ENCODE results near the gene MAD1L1.
A peak's percentile ranks its signal among the peaks of the same experiment; 100 is the strongest.

MAD1L1 gene

GRCh38 chr7:2217206-2217605, 15.5 kb downstream of the MAD1L1 start:
- no peak for DNase-seq

- no peak for DNase-seq
Observed at GRCh38 chr7:2215851-2216250, 16.9 kb downstream of the MAD1L1 start.

DNA sequence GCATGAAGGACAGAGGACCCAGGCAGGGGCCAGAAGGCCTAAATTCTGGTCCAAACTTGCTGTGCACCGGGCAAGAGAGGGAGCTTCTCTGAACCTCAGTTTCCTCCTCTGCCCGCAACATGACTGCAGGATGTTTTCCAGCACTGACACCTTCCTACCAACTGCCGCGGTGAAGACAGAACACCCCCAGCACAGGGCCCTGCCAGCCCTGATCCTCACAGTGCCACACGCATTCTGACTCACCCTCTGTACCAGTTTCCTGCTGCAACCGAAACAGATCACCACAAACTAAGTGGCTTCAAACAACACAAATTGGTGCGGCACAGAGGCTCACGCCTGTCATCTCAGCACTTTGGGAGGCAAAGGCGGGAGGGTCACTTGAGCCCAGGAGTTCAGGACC, 18.1 kb downstream of the MAD1L1 start:
- no peak for DNase-seq

- no peak for DNase-seq
Observed at GRCh38 chr7:2213551-2214215, 19.1 kb downstream of the MAD1L1 start.

- no peak for DNase-seq
Observed at GRCh38 chr7:2212906-2213305, 19.8 kb downstream of the MAD1L1 start.

DNA sequence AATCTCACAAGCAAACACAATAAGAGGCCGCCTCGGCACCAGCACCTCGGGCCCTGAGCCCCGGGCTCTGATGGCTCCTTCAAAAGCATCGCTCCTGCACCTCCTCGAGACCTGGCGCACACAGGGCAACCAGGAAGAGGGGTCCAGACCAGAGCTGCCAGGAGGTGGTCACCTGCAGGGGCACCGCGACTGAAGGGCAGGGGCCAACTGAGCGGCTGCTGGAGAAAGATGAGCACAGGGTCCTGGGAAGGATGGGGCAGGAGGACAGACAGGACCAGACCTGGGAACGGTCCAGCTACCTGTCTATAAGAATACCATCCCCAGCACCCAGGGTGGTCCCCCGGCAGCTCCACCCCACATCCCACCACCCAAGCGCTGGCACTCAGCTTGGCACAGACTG, 20.8 kb downstream of the MAD1L1 start:
- DNase-seq, result no peak

GRCh38 chr7:2211259-2211880, 21.4 kb downstream of the MAD1L1 start:
- no peak for DNase-seq

GRCh38 chr7:2210551-2211258, 22.0 kb downstream of the MAD1L1 start:
- no peak for DNase-seq

- DNase-seq, result no peak
Observed at GRCh38 chr7:2209961-2210323, 22.8 kb downstream of the MAD1L1 start.

DNA sequence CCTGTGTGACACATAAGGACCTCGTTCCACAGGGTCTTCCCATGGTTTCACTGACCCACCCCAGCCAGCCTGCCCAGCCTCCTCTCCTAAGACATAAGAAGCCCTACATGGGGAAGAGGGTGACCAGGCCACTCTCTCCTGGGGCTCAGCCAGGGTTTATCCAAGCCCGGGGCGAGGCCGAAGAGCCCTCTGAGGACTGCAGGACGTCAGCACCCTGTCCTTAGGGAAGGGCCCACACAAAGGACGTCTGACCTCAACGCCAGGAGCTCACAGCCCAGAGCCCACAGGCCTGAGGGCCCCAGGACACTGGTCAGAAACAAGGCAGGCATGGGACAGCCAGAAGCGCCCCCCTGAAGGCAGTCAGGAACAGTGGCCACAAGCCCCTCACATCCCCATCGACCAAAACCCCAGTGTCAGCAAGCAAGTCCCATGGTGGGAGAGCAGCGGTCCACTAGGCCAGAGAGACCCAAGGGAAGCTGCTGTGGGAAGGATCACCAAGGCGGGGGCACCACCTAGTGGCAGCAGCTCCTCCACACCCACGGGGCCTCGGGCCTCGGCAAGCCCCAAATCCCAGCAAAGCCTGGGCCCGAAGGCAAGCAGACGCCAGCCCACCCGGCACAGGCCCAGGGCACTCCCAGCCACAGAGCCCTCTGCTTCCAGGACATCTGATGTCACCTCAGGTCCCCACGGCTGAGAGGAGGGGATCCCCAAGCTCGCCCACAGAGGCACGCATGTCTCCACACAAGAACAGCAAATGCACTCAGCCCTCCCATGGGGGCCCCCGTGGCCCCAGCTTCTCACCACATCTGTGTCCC, 23.4 kb downstream of the MAD1L1 start:
- peak; percentile 6 for DNase-seq

DNA sequence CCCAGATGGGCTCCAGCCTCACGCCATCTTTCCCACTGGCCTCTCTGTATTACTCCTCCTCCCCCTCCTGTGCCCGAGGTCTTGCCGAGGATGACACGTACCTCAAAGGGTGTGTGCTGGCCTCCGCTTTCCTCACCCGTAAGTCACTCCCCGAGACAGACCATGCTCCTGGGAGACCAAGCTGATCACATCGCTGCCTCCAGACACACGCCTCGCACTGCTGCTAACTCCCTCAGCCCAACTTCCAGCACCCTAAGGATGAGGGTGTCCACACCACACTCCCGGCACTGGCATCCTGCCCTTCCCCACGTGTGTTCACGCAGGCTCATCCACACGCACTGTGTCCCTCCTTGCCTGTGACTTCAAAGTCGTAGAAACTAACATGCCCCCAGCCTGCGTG, 24.0 kb downstream of the MAD1L1 start:
- DNase-seq, result no peak

GRCh38 chr7:2205036-2205780, 27.5 kb downstream of the MAD1L1 start:
- DNase-seq, result no peak

- no peak for DNase-seq
Observed at GRCh38 chr7:2204446-2204845, 28.3 kb downstream of the MAD1L1 start.

DNA sequence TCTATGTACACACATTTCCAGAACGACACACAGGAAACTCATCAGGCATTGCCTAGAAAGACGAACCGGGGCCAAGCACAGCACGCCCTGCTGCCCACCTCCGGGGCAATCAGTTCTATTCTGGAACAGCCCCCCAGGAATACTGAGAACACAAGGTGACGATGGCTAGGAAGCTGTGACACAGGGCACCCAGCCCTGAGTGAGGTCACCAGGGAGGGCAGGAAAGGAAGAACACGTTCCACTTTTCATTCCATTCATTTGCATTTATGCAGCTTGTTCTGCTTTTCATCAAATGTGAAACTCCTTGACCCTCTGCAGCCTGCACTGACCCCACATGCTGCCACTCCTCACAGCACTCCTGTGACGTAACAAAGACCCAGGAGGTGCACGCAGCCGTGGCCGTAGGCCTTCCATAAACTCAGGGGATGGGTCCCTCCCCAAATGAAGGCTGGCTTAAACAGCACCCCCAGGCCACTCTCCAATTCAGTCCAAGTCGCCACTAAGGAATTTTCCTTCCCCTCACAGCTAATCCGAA, 28.9 kb downstream of the MAD1L1 start:
- DNase-seq, result no peak

DNA sequence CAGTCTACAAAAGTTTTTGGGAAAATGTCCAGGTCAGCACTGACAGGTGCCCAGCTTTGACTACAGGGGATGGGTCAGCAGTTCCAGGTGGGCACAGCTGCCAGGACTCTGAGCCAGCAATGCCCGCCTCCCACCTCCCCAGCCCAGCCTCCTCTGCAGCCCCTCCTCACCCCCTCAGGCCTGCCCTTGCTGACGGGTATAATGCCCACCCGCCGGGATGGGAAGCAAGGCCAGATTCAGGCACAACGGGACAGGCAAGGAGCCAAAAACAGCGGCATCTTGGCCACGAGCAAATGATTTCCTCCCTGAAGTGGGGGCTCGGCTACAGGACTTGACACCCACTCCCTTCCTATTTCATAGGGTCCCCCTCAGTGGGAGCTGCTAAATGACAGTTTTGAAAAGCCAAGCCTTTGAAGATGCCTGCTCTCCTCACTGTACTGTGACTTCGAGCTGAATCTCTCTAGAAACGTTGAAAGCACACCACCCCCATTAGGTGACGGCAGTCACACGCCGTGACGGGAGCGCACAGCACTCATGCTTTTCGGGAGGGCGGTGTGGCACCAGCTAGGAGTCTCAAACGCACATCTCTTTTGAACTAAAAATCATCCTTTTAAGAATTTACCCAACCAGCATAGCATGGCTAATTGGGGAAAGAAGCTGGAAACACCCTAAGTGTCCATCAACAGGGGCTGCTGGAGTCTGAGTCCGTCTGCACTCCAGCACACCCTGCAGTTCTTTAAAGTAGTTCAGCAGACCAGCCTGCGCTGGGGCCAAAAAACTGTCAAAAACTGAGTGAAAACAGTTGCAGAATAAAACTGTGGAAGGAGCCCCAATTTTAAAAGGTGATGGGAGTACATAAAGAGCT, 29.6 kb downstream of the MAD1L1 start:
- no peak for DNase-seq

- no peak for DNase-seq
Observed at GRCh38 chr7:2202361-2202761, 30.4 kb downstream of the MAD1L1 start.

GRCh38 chr7:2201686-2202360, 30.9 kb downstream of the MAD1L1 start:
- no peak for DNase-seq

DNA sequence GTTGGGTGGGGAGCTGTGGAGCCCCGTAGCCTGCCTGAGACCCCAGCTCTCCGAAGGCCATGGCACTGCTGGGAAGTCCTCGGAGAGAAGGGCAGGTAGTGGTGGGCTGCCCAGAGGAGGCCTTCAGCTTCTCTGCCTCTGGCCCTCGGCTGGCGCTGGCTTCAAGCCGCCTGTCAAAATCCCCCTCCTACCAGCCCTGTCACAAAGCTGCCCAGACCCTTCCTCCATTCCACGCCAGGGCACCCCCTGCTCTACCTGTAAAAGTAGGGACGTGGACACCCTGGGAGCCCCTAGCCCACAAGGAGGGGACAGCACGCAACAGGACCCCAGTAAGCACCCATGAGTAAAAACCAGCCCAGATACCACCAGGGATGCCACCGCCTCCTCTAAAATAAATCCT, 31.6 kb downstream of the MAD1L1 start:
- no peak for DNase-seq

DNA sequence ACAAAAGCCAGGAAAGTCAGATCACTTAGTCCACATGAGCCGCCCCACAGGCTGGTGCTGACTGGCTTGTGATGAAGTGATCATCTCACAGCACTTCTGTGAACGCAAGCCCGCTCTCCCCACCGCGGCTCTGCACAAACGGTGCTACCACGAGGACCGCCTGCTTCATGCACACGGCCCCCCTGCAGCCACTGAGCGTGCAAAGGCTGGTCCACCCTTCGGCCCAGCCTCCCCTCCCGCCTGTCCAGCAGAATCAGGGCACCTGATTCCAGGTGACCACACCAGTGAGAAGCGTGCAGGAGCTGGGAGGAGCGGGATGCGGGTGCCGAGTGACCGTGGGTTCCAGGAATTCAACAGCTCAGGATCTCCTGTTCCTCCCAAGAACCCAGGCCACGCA, 32.2 kb downstream of the MAD1L1 start:
- DNase-seq, result no peak

GRCh38 chr7:2199956-2200583, 32.7 kb downstream of the MAD1L1 start:
- no peak for DNase-seq

Data from NCI-H1436 (cell line).